Neural cell (in vitro differentiated cells): ENCODE data around the gene SPACA5. TPM values are rescaled to one million over a fixed set of nuclear protein-coding genes. Genes with fewer than 3 reads are reported as not detected.
A peak's percentile ranks its signal among the peaks of the same experiment; 100 is the strongest.
"Not testable (repeated sequence)": the region's sequence is repeated elsewhere in the genome, so short reads cannot be mapped to it uniquely, and the experiment has no call there.

Source experiments
- H2AFZ ChIP-seq: fragments of 200-600, 300-800 bp; sonication (generic), shearing (Covaris generic); 2 replicates; pipeline ENCODE4 v1.6.0; 2014; ENCODE audit warnings: low read depth, mild to moderate bottlenecking, antibody characterized with exemption, low read length, moderate library complexity
- H3F3A ChIP-seq: fragments of 200-600 bp; shearing (Covaris generic); 2 replicates; pipeline ENCODE4 v1.6.1; 2016; ENCODE audit warnings: mild to moderate bottlenecking, moderate library complexity, mixed read lengths, antibody characterized with exemption, low read length; ENCODE audit not compliant: insufficient read depth, poor library complexity, severe bottlenecking
- H3K27ac ChIP-seq: fragments of 200-600, 300-800 bp; sonication (generic), shearing (Covaris generic); 2 replicates; pipeline ENCODE4 v1.5.1; 2014; ENCODE audit warnings: mild to moderate bottlenecking, low read length, moderate library complexity
- H3K27me3 ChIP-seq: fragments of 300-800, 200-600 bp; sonication (generic), shearing (Covaris generic); 2 replicates; pipeline ENCODE4 v1.6.0; 2014; ENCODE audit warnings: mild to moderate bottlenecking, low read depth, low read length, moderate library complexity; ENCODE audit not compliant: insufficient read depth
- H3K36me3 ChIP-seq: fragments of 300-800, 200-600 bp; sonication (generic), shearing (Covaris generic); 2 replicates; pipeline ENCODE4 v1.5.1; 2014; ENCODE audit warnings: mild to moderate bottlenecking, antibody characterized with exemption, low read length, moderate library complexity; ENCODE audit not compliant: insufficient read depth
- H3K4me2 ChIP-seq: fragments of 300-800, 200-600 bp; sonication (generic), shearing (Covaris generic); 2 replicates; pipeline ENCODE4 v1.6.0; 2014; ENCODE audit warnings: mild to moderate bottlenecking, low read length
- H3K4me3 ChIP-seq: fragments of 300-800, 200-600 bp; sonication (generic), shearing (Covaris generic); 2 replicates; pipeline ENCODE4 v1.5.1; 2014; ENCODE audit warnings: mild to moderate bottlenecking, low read length, moderate library complexity
- H3K79me2 ChIP-seq: fragments of 200-600 bp; shearing (Covaris generic); replicated peaks from 2 replicates; pipeline ENCODE4 v1.6.0; 2014; ENCODE audit warnings: mild to moderate bottlenecking, low read length, moderate library complexity; ENCODE audit not compliant: insufficient read depth
- H3K9ac ChIP-seq: fragments of 300-800, 200-600 bp; sonication (generic), shearing (Covaris generic); 2 replicates; pipeline ENCODE4 v1.6.1; 2016; ENCODE audit warnings: mild to moderate bottlenecking, low read length, mixed read lengths
- H3K9me2 ChIP-seq: fragments of 200-600 bp; shearing (Covaris generic); 2 replicates; pipeline ENCODE4 v1.6.1; 2016; ENCODE audit warnings: mild to moderate bottlenecking, low read length, mixed read lengths; ENCODE audit not compliant: insufficient read depth
- H3K9me3 ChIP-seq: fragments of 200-600, 300-800 bp; sonication (generic), shearing (Covaris generic); 2 replicates; pipeline ENCODE4 v1.6.1; 2016; ENCODE audit warnings: mild to moderate bottlenecking, mixed run types, low read length, moderate library complexity, mixed read lengths
- H4K20me1 ChIP-seq: fragments of 200-600 bp; shearing (Covaris generic); 2 replicates; pipeline ENCODE4 v1.6.1; 2016; ENCODE audit warnings: mild to moderate bottlenecking, mixed run types; ENCODE audit not compliant: insufficient read depth
- CTCF ChIP-seq: fragments of 450-650 bp; IDR thresholded peaks from 2 replicates; pipeline ENCODE4 v1.5.1; 2014; ENCODE audit warnings: antibody characterized with exemption, mild to moderate bottlenecking, moderate library complexity; ENCODE audit not compliant: poor library complexity, severe bottlenecking
- EP300 ChIP-seq: fragments of 450-650 bp; conservative IDR thresholded peaks from 2 replicates; pipeline ENCODE4 v1.6.1; 2014; ENCODE audit warnings: antibody characterized with exemption, mild to moderate bottlenecking, moderate library complexity; ENCODE audit not compliant: poor library complexity, severe bottlenecking
- EZH2 ChIP-seq: fragments of 200-600, 300-800 bp; shearing (Covaris generic), sonication (generic); IDR thresholded peaks from 2 replicates; pipeline ENCODE4 v1.6.1; 2014; ENCODE audit warnings: antibody characterized with exemption, low read length, borderline replicate concordance, mild to moderate bottlenecking; ENCODE audit not compliant: insufficient read depth, poor library complexity, severe bottlenecking
- MXI1 ChIP-seq: fragments of 450-650 bp; conservative IDR thresholded peaks from 2 replicates; pipeline ENCODE4 v1.6.1; 2014; ENCODE audit warnings: antibody characterized with exemption, mild to moderate bottlenecking; ENCODE audit not compliant: poor library complexity, severe bottlenecking
- POLR2AphosphoS5 ChIP-seq: IDR thresholded peaks from 2 replicates; pipeline ENCODE4 v1.6.1; 2012
- RAD21 ChIP-seq: fragments of 450-650 bp; conservative IDR thresholded peaks from 2 replicates; pipeline ENCODE4 v1.6.1; 2014; ENCODE audit warnings: antibody characterized with exemption, mild to moderate bottlenecking, moderate library complexity
- REST ChIP-seq: IDR thresholded peaks from 2 replicates; pipeline ENCODE4 v1.6.1; 2012; ENCODE audit warnings: borderline replicate concordance
- SMC3 ChIP-seq: fragments of 450-650 bp; conservative IDR thresholded peaks from 2 replicates; pipeline ENCODE4 v1.6.1; 2014; ENCODE audit warnings: antibody characterized with exemption, mild to moderate bottlenecking, moderate library complexity; ENCODE audit not compliant: poor library complexity
- TAF1 ChIP-seq: IDR thresholded peaks from 2 replicates; pipeline ENCODE4 v1.6.1; 2012; ENCODE audit warnings: low read depth
- polyA plus RNA-seq: library from polyadenylated mRNA; depleted of rRNA; stranded (reverse); fragments of >200 nt; gene quantifications from 2 replicates; pipeline ENCODE4 v1.2.3, GENCODE V29; 2014

Gene SPACA5
- polyA plus RNA-seq, 1 donor from 2014 or later, result not detected

- no peaks in the 10 kb centered on the region for H3K79me2 ChIP-seq
- H3K9me3 ChIP-seq, result no peaks in the 10 kb centered on the region
- H3K27ac ChIP-seq, result no peak overlapping the region
- no peak overlapping the region for H3K4me3 ChIP-seq
- no peaks in the 10 kb centered on the region for H3K9me2 ChIP-seq
- no peak overlapping the region for H2AFZ ChIP-seq
- TF ChIP-seq POLR2AphosphoS5 (no peak), RAD21 (peak; percentile 63), SMC3 (peak; percentile 69), MXI1 (no peak), CTCF (peak; percentile 72)
- H3K27me3 ChIP-seq, result no peaks in the 10 kb centered on the region
- no peaks in the 10 kb centered on the region for H3K36me3 ChIP-seq
- H3K4me2 ChIP-seq, result no peak overlapping the region
- no peaks in the 10 kb centered on the region for H3F3A ChIP-seq
- H3K9ac ChIP-seq, result no peak overlapping the region
- no peaks in the 10 kb centered on the region for H4K20me1 ChIP-seq
Observed at GRCh38 chrX:48025561-48025960, 18.8 kb downstream of the SPACA5 start.

- not testable (repeated sequence) for H3K79me2 ChIP-seq, H3K27ac ChIP-seq, H3K9me2 ChIP-seq, H3K9ac ChIP-seq, H3K36me3 ChIP-seq, H3K4me2 ChIP-seq, H2AFZ ChIP-seq, H4K20me1 ChIP-seq, H3K4me3 ChIP-seq, H3K27me3 ChIP-seq, H3F3A ChIP-seq, H3K9me3 ChIP-seq
Observed at GRCh38 chrX:48027545-48027944, 20.8 kb downstream of the SPACA5 start.

- Histone ChIP-seq H3F3A (no peaks in the 10 kb centered on the region), H3K4me2 (no peak overlapping the region), H4K20me1 (no peaks in the 10 kb centered on the region), H2AFZ (no peak overlapping the region), H3K9me3 (no peaks in the 10 kb centered on the region), H3K36me3 (no peaks in the 10 kb centered on the region), H3K4me3 (no peak overlapping the region), H3K27ac (no peak overlapping the region), H3K79me2 (no peaks in the 10 kb centered on the region), H3K27me3 (no peaks in the 10 kb centered on the region), H3K9ac (no peak overlapping the region), H3K9me2 (no peaks in the 10 kb centered on the region)
- TF ChIP-seq CTCF (no peak), RAD21 (no peak), REST (no peak), EZH2 (no peak), SMC3 (no peak), TAF1 (no peak), EP300 (no peak), MXI1 (no peak), POLR2AphosphoS5 (no peak)
Observed at GRCh38 chrX:48028091-48028490, 21.3 kb downstream of the SPACA5 start.
